Erythroblast (primary cell): Measurements from ENCODE around the gene ABHD14A.

Source experiments
- GATA1 ChIP-seq: IDR thresholded peaks from 2 replicates; pipeline ENCODE4 v1.6.1; 2011; ENCODE audit warnings: low read depth, mild to moderate bottlenecking, control low read depth, low read length, moderate library complexity
- POLR2A ChIP-seq: IDR thresholded peaks from 2 replicates; pipeline ENCODE4 v1.6.1; 2011; ENCODE audit warnings: mild to moderate bottlenecking, low read length

- no peak for TF ChIP-seq POLR2A
- TF ChIP-seq GATA1, result no peak
Observed at GRCh38 chr3:51984269-51984647, 9.4 kb downstream of the ABHD14A start.
